Measurements from ENCODE around the gene TMA7B. TPM values are rescaled to one million over a fixed set of nuclear protein-coding genes. Genes with fewer than 3 reads are reported as not detected.

The TMA7B gene
- total RNA-seq, 1 donor from 2014 or later: not detected

GRCh38 chr22:39916496-39916895 lies 43.7 kb upstream of the TMA7B start:
- no peak overlapping the region for H3K4me3 ChIP-seq (ENCODE audit: low read depth, low read length)
- TF ChIP-seq, protein P1, sequence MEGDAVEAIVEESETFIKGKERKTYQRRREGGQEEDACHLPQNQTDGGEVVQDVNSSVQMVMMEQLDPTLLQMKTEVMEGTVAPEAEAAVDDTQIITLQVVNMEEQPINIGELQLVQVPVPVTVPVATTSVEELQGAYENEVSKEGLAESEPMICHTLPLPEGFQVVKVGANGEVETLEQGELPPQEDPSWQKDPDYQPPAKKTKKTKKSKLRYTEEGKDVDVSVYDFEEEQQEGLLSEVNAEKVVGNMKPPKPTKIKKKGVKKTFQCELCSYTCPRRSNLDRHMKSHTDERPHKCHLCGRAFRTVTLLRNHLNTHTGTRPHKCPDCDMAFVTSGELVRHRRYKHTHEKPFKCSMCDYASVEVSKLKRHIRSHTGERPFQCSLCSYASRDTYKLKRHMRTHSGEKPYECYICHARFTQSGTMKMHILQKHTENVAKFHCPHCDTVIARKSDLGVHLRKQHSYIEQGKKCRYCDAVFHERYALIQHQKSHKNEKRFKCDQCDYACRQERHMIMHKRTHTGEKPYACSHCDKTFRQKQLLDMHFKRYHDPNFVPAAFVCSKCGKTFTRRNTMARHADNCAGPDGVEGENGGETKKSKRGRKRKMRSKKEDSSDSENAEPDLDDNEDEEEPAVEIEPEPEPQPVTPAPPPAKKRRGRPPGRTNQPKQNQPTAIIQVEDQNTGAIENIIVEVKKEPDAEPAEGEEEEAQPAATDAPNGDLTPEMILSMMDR (conservative IDR thresholded peaks at IDR 0.05; ENCODE audit: low read depth, low read length): no peak
- no peak for DNase-seq (ENCODE audit: low read depth)

DNA sequence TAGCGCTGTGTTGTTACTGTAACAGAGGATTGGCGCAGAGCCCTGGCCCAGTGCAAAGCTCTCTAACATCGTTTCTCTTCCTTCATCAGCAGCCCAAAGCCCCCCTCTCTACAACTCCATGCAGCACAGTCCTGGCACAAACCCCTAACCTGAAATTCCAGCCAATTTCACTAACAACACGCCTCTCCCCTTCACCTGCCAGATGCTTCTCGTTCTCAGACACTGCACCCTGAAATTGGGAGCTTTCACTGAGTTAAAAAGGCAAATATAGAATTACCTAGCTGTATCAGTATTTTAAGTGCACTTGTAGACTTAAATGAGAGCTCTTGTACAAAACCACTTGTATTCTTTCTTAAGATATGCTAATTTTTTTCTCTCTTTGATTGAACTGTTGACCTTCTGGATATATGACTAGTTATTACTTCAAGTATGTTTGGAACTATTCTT lies 43.0 kb upstream of the TMA7B start:
- TF ChIP-seq, protein P1 (conservative IDR thresholded peaks at IDR 0.05; ENCODE audit: low read depth, low read length): no peak
- no peak for DNase-seq (ENCODE audit: low read depth)
- no peak overlapping the region for H3K4me3 ChIP-seq (ENCODE audit: low read depth, low read length)

- TF ChIP-seq, protein P1 (conservative IDR thresholded peaks at IDR 0.05; ENCODE audit: low read depth, low read length): no peak
- DNase-seq (ENCODE audit: low read depth): no peak
- H3K4me3 ChIP-seq (ENCODE audit: low read depth, low read length): no peak overlapping the region
Observed at GRCh38 chr22:39917776-39918495, 42.3 kb upstream of the TMA7B start.

GRCh38 chr22:39920134-39920743 lies 40.0 kb upstream of the TMA7B start:
- no peak overlapping the region for H3K4me3 ChIP-seq (ENCODE audit: low read depth, low read length)
- TF ChIP-seq, protein P1 (conservative IDR thresholded peaks at IDR 0.05; ENCODE audit: low read depth, low read length): no peak
- DNase-seq (ENCODE audit: low read depth): no peak

DNA sequence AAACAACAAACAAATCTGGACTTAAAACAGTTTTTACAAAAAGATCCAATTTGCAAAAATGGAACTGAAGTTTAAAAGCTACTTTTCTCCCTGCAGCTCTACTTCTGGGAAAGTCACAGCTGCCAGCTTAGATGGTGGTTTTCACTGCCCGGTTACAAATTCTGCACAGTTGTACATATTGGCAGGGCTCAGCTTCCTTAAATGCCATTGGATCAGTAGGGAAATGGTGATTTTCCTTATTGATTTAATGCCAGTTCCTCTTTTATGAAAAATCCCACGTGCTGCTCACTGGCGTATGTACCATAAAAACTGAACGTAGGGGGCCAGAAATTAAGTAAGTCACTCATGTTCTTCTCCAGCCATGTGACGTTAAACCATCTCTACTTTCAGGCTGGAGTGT lies 36.5 kb upstream of the TMA7B start:
- TF ChIP-seq, protein P1 (conservative IDR thresholded peaks at IDR 0.05; ENCODE audit: low read depth, low read length): no peak
- H3K4me3 ChIP-seq (ENCODE audit: low read depth, low read length): no peak overlapping the region
- no peak for DNase-seq (ENCODE audit: low read depth)

GRCh38 chr22:39924286-39924685 lies 35.9 kb upstream of the TMA7B start:
- DNase-seq (ENCODE audit: low read depth): no peak
- TF ChIP-seq, protein P1 (conservative IDR thresholded peaks at IDR 0.05; ENCODE audit: low read depth, low read length): no peak
- H3K4me3 ChIP-seq (ENCODE audit: low read depth, low read length): no peak overlapping the region
